ENCODE results near the gene KCNK4. TPM values are rescaled to one million over a fixed set of nuclear protein-coding genes. Genes with fewer than 3 reads are reported as not detected.

The KCNK4 gene
- total RNA-seq, 4 donors from 2014 or later = 0.27 TPM; not detected in 3

GRCh38 chr11:64334764-64335735 lies 43.9 kb downstream of the KCNK4 start:
- in situ Hi-C loops (cut with MboI; ENCODE audit: low pct_ligation_motif_present in 1 of 4, low pct_unique_long_range_greater_than_20kb in 1 of 4, low sequenced_read_pairs in 3 of 4) = no loop called here
- Histone ChIP-seq H3K27ac (peak overlapping the region; percentile 14 to 55 (median 43)), H3K9me3 (no peaks in the 10 kb centered on the region), H3K4me3 (no peak overlapping the region), H3K4me1 (peaks cover 10 to 38% (median 25%) of the 10 kb centered on the region in 4 donors), H3K27me3 (no peaks in the 10 kb centered on the region), H3K36me3 (no peaks in the 10 kb centered on the region)
- peak; percentile 78 for DNase-seq
- intact Hi-C loops (cut with DNase I; ENCODE audit: low total_unique reads) = no loop called here
- TF ChIP-seq POLR2A (IDR thresholded peaks at IDR 0.05) (no peak), POLR2AphosphoS5 (IDR thresholded peaks at IDR 0.05) (peak in 2 of 3 donors; percentile 27 to 66), CTCF (IDR thresholded peaks at IDR 0.05) (peak in 1 of 5 experiments; percentile 22)
- WGBS, 2 donors (ENCODE audit: low coverage in 1 of 2) = 48 to 50% methylated on average over 6 to 13 of the region's 13 CpGs

GRCh38 chr11:64337538-64338249 lies 46.6 kb downstream of the KCNK4 start:
- TF ChIP-seq EP300 (IDR thresholded peaks at IDR 0.05; ENCODE audit: low read depth) (no peak), CTCF (IDR thresholded peaks at IDR 0.05) (no peak), POLR2A (IDR thresholded peaks at IDR 0.05) (no peak), POLR2AphosphoS5 (IDR thresholded peaks at IDR 0.05) (no peak)
- Histone ChIP-seq H3K9me3 (no peaks in the 10 kb centered on the region), H3K4me1 (peaks cover 7 to 27% (median 26%) of the 10 kb centered on the region in 4 donors), H3K36me3 (no peaks in the 10 kb centered on the region), H3K27me3 (no peaks in the 10 kb centered on the region), H3K27ac (no peak overlapping the region), H3K4me3 (no peak overlapping the region)
- WGBS, 2 donors (ENCODE audit: low coverage in 1 of 2) = 68 to 79% methylated on average over 4 to 8 of the region's 8 CpGs
- in situ Hi-C loops (cut with MboI; ENCODE audit: low pct_ligation_motif_present in 1 of 4, low pct_unique_long_range_greater_than_20kb in 1 of 4, low sequenced_read_pairs in 3 of 4) (no loop called here), intact Hi-C loops (cut with DNase I; ENCODE audit: low total_unique reads) (no loop called here)
- DNase-seq = no peak

GRCh38 chr11:64338716-64339115 lies 47.6 kb downstream of the KCNK4 start:
- in situ Hi-C loops (cut with MboI; ENCODE audit: low pct_ligation_motif_present in 1 of 4, low pct_unique_long_range_greater_than_20kb in 1 of 4, low sequenced_read_pairs in 3 of 4) = no loop called here
- 84 to 100% methylated on average over 1 to 8 of the region's 8 CpGs for WGBS, 2 donors (ENCODE audit: low coverage in 1 of 2)

More at GRCh38 chr11:64338716-64339115, 47.6 kb downstream of the KCNK4 start:
- Histone ChIP-seq H3K4me1 (peaks cover 7 to 37% (median 32%) of the 10 kb centered on the region in 4 donors), H3K27me3 (no peaks in the 10 kb centered on the region), H3K36me3 (no peaks in the 10 kb centered on the region), H3K4me3 (no peak overlapping the region), H3K9me3 (no peaks in the 10 kb centered on the region), H3K27ac (no peak overlapping the region)
- TF ChIP-seq CTCF (IDR thresholded peaks at IDR 0.05) (no peak), POLR2AphosphoS5 (IDR thresholded peaks at IDR 0.05) (no peak), POLR2A (IDR thresholded peaks at IDR 0.05) (no peak), EP300 (IDR thresholded peaks at IDR 0.05; ENCODE audit: low read depth) (no peak)
- intact Hi-C loops (cut with DNase I; ENCODE audit: low total_unique reads) = no loop called here
- no peak for DNase-seq

All from transverse colon (tissue), 4 donors.